ENCODE results near the gene IFNA13. TPM values are rescaled to one million over a fixed set of nuclear protein-coding genes. Genes with fewer than 3 reads are reported as not detected.
"Not testable (repeated sequence)": the region's sequence is repeated elsewhere in the genome, so short reads cannot be mapped to it uniquely, and the experiment has no call there.

Gene IFNA13
- total RNA-seq, 2 experiments from 2014 or later, result not detected

DNA sequence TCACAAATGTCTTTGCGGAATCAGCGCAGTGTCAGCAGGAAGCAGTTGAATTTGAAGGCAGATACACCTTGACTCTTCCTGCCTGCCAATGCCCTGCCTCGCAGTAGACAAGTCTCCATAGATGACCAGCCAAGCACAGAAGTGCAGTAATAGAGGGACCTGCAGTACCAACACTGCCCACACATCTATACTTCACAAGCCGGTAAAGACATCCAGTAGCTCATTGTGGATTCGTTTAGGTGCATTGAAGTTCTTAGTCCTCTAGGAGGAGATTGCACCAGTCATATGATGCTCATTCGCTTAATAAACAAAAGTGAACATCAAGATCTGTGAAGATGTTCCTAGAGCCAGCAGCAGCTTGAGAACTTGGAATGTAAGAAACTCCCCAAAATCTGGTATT, 24.4 kb upstream of the IFNA13 start:
- Mint-ChIP-seq H3K4me1 (peaks cover 5% of the 10 kb centered on the region), H3K36me3 (no peaks in the 10 kb centered on the region), H3K9me3 (ENCODE audit: low read depth) (no peaks in the 10 kb centered on the region), H3K27me3 (peaks cover 73% of the 10 kb centered on the region), H3K27ac (no peak overlapping the region), H3K4me3 (no peak overlapping the region)
- DNase-seq (no peak), ATAC-seq (peak; percentile 48)
- CTCF ChIA-PET, result interaction anchor here (0.8 to 1.2 kb wide), 3 partner anchors 28 to 239 kb away, joined by 3 read pairs; no protein-coding TSS in a partner anchor

- no peaks in the 10 kb centered on the region for H3K36me3 Mint-ChIP-seq
Measured at GRCh38 chr9:21385131-21385670, 17.3 kb upstream of the IFNA13 start, which contains the start of gene IFNA2. Gene IFNA2, minus strand, starts transcription at chr9:21385398. Its CDS starts 69 bp downstream, at chr9:21385329.

GRCh38 chr9:21383627-21384026, 15.8 kb upstream of the IFNA13 start:
- no peak for DNase-seq
- Mint-ChIP-seq H3K36me3 (no peaks in the 10 kb centered on the region), H3K27ac (no peak overlapping the region), H3K4me3 (no peak overlapping the region), H3K27me3 (peaks cover 49% of the 10 kb centered on the region), H3K9me3 (ENCODE audit: low read depth) (no peaks in the 10 kb centered on the region), H3K4me1 (peaks cover 22% of the 10 kb centered on the region)
- CTCF ChIA-PET, result no interaction called here
- no peak for ATAC-seq

More at GRCh38 chr9:21385131-21385670, 17.3 kb upstream of the IFNA13 start, which contains the start of gene IFNA2:
- Mint-ChIP-seq H3K4me3 (no peak within 1 kb of the TSS), H3K27me3 (peaks cover 48% of the 10 kb centered on the region), H3K27ac (no peak within 1 kb of the TSS), H3K9me3 (ENCODE audit: low read depth) (no peaks in the 10 kb centered on the region), H3K4me1 (peaks cover 22% of the 10 kb centered on the region)
- ATAC-seq (no peak), DNase-seq (no peak)
- CTCF ChIA-PET, result interaction anchor here (1.4 kb wide), 1 partner anchor 11 kb away, joined by 6 read pairs; no protein-coding TSS in a partner anchor

GRCh38 chr9:21381448-21382339, 13.8 kb upstream of the IFNA13 start:
- peaks cover 45% of the 10 kb centered on the region for H3K27me3 Mint-ChIP-seq
- ATAC-seq (peak; percentile 88), DNase-seq (no peak)
- no peaks in the 10 kb centered on the region for H3K36me3 Mint-ChIP-seq
- H3K9me3 Mint-ChIP-seq (ENCODE audit: low read depth), result no peaks in the 10 kb centered on the region
- H3K4me1 Mint-ChIP-seq, result peaks cover 22% of the 10 kb centered on the region
- H3K27ac Mint-ChIP-seq, result peak overlapping the region; percentile 11
- CTCF ChIA-PET, result interaction anchor here (4.9 kb wide), 1 partner anchor 14 kb away, joined by 16 read pairs; no protein-coding TSS in a partner anchor
- H3K4me3 Mint-ChIP-seq, result peak overlapping the region; percentile 45

DNA sequence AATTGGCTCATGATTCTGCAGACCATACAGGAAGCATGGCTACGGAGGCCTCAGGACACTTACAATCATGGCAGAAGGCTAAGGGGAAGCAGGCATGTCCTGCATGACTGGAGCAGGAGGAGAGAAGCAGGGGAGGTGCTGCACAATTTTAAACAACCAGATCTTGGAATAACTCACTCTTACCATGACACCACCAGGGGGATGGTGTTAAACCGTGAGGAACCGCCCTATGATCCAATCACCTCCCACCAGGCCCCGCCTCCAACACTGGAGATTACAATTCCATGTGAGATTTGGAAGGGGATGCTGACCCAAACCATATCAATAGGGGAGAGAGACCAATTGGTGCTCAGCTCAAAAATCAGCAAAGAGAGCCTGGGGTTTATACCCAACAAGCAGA, 3.6 kb upstream of the IFNA13 start:
- peaks cover 27% of the 10 kb centered on the region for H3K27me3 Mint-ChIP-seq
- H3K4me3 Mint-ChIP-seq; H3K27ac Mint-ChIP-seq; H3K36me3 Mint-ChIP-seq; H3K9me3 Mint-ChIP-seq (ENCODE audit: low read depth); DNase-seq; CTCF ChIA-PET; H3K4me1 Mint-ChIP-seq; ATAC-seq: not testable (repeated sequence)

DNA sequence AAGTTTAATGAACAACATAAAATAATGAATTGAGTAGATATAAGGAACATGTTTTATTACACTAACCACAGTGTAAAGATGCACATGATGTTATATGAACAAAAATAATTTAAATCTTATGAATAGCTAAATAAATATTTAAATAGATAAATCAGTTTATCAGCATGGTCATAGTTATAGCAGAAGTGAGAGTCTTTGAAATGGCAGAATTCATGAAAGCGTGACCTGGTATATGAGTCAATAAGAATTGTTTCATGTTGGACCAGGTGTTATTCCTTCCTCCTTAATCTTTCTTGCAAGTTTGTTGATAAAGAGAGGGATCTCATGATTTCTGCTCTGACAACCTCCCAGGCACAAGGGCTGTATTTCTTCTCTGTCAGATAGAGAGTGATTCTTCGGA, 688 bp downstream of the IFNA13 start:
- H3K27me3 Mint-ChIP-seq, result peaks cover 43% of the 10 kb centered on the region
- CTCF ChIA-PET; H3K4me1 Mint-ChIP-seq; H3K9me3 Mint-ChIP-seq (ENCODE audit: low read depth); DNase-seq; H3K4me3 Mint-ChIP-seq; ATAC-seq; H3K27ac Mint-ChIP-seq; H3K36me3 Mint-ChIP-seq: not testable (repeated sequence)

DNA sequence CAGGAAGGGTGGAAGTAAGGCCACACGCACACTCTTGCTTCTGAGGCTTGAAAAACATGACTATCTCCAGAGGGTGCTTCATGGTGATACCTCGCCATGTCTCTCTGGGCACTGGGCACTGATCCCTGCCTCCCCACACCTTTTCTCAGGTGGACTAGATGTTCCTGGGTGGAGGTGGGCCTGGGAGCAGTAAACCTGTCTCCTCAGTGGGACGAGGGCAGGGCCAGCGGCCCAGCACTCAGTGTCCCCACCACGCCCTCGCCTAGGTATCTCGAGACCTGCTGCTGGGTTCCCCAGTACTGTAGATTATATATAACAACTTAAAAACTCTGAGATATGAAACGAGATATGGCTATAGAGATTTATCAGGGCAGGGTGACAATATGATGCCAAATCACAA, 5.6 kb downstream of the IFNA13 start:
- Mint-ChIP-seq H3K4me1 (peaks cover 15% of the 10 kb centered on the region), H3K4me3 (no peak overlapping the region), H3K9me3 (ENCODE audit: low read depth) (no peaks in the 10 kb centered on the region), H3K27me3 (peaks cover 39% of the 10 kb centered on the region), H3K27ac (no peak overlapping the region), H3K36me3 (no peaks in the 10 kb centered on the region)
- CTCF ChIA-PET, result interaction anchor here (1.5 kb wide), 1 partner anchor 34 kb away, joined by 5 read pairs; no protein-coding TSS in a partner anchor
- DNase-seq, result no peak
- ATAC-seq, result no peak

DNA sequence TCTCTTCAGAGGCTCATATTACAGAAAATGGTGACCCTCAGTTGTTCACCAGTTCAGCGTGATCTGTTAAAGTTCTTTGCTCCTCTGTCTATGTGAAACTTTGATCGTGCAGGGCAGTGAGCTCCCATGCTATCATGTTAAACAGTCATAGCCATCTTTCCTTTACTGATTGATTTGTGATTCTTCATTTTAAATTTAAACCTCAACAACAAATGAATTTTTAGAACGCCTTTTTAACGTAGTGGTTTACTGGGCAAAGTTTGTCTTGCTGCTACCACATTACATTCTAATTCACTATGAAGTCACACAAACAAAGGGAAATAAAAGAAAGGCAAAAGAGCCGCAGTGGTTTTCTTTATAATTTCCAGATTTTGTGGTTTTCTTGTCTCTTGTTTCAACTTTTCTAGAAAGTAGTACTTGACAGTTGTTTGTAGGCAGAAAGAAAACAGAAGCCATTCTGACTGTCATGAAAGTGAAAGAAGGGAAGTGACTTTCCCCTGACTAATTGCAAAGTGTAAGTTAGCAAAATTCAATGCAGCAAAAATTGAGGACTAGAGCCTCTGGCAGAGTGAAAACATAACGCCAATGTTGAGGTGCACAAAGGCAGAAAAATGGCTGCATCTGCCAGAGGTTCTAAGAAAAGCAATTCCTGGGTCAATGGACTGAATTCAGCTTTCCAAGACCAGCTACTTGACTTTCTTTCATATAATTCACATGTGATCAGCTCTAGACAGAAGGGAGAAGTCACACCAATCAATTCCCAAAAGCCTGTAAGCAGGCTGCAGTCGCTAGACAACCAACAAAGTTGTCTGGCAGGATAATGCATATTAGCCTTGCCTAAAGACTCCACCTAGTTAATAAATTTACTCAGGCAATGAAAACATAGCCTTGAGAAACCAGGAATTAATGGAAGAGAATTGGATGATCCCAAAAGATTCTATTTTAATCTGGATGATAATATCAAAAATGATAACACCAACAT, 10.1 kb downstream of the IFNA13 start:
- Mint-ChIP-seq H3K9me3 (ENCODE audit: low read depth) (peaks cover 2% of the 10 kb centered on the region), H3K4me3 (peak overlapping the region; percentile 50), H3K27ac (peak overlapping the region; percentile 79), H3K27me3 (peaks cover 27% of the 10 kb centered on the region), H3K4me1 (peaks cover 18% of the 10 kb centered on the region), H3K36me3 (peaks cover 9% of the 10 kb centered on the region)
- ATAC-seq, result peak; percentile 88
- CTCF ChIA-PET, result interaction anchor here (0.9 to 1.5 kb wide), 5 partner anchors 17 to 77 kb away, joined by 3 to 7 read pairs (median 3); no protein-coding TSS in a partner anchor
- DNase-seq, result no peak

GRCh38 chr9:21350787-21351186, 17.1 kb downstream of the IFNA13 start, which contains the start of gene IFNA6:
Gene IFNA6, minus strand, starts transcription at chr9:21350887. Its CDS starts 0 bp downstream, at chr9:21350887.
- CTCF ChIA-PET, result no interaction called here
- DNase-seq (no peak), ATAC-seq (no peak)
- H3K4me3 Mint-ChIP-seq, result no peak within 1 kb of the TSS
- no peaks in the 10 kb centered on the region for H3K4me1 Mint-ChIP-seq
- H3K36me3 Mint-ChIP-seq, result peaks cover 9% of the 10 kb centered on the region
- H3K27me3 Mint-ChIP-seq, result peaks cover 48% of the 10 kb centered on the region
- H3K27ac Mint-ChIP-seq, result no peak within 1 kb of the TSS
- peaks cover 2% of the 10 kb centered on the region for H3K9me3 Mint-ChIP-seq (ENCODE audit: low read depth)

GRCh38 chr9:21348430-21348970, 19.4 kb downstream of the IFNA13 start:
- no peaks in the 10 kb centered on the region for H3K4me1 Mint-ChIP-seq
- peaks cover under 1% of the 10 kb centered on the region for H3K9me3 Mint-ChIP-seq (ENCODE audit: low read depth)
- H3K4me3 Mint-ChIP-seq, result no peak overlapping the region
- DNase-seq (no peak), ATAC-seq (no peak)
- H3K27ac Mint-ChIP-seq, result no peak overlapping the region
- peaks cover 51% of the 10 kb centered on the region for H3K27me3 Mint-ChIP-seq
- peaks cover under 1% of the 10 kb centered on the region for H3K36me3 Mint-ChIP-seq
- CTCF ChIA-PET, result no interaction called here

DNA sequence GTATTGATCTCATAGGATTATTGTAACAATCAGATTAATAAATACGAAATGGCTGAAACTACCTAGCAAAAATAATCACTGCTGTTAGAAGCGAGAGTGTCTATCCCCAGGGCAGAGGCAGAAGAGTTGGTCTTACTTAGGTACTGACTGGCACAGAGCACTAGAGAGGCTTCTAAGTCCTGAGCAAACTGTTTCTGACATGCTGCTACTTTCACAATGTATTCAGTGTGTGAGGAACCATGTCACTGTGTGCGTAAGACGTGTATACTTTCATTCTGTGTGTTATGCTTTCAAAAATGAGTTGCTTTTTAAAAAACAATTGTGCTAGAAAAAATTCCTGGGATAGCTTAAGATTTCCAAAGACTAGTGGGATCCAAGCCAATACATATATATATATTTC, 27.1 kb downstream of the IFNA13 start:
- Mint-ChIP-seq H3K27ac (no peak overlapping the region), H3K36me3 (no peaks in the 10 kb centered on the region), H3K27me3 (peaks cover 34% of the 10 kb centered on the region), H3K4me3 (no peak overlapping the region), H3K9me3 (ENCODE audit: low read depth) (peaks cover 2% of the 10 kb centered on the region), H3K4me1 (peaks cover 5% of the 10 kb centered on the region)
- ATAC-seq, result no peak
- CTCF ChIA-PET, result interaction anchor here (0.9 to 1.5 kb wide), 3 partner anchors 11 to 128 kb away, joined by 3 read pairs; no protein-coding TSS in a partner anchor
- no peak for DNase-seq

GRCh38 chr9:21336457-21336856, 31.4 kb downstream of the IFNA13 start:
- CTCF ChIA-PET, result interaction anchor here (2.0 kb wide), 1 partner anchor 59 kb away, joined by 6 read pairs; no protein-coding TSS in a partner anchor
- H3K4me3 Mint-ChIP-seq, result peak overlapping the region; percentile 96
- no peaks in the 10 kb centered on the region for H3K9me3 Mint-ChIP-seq (ENCODE audit: low read depth)
- H3K4me1 Mint-ChIP-seq, result peaks cover 35% of the 10 kb centered on the region
- DNase-seq, result no peak
- ATAC-seq, result no peak
- peak overlapping the region; percentile 2 for H3K27ac Mint-ChIP-seq
- H3K27me3 Mint-ChIP-seq, result peaks cover 4% of the 10 kb centered on the region
- peaks cover 19% of the 10 kb centered on the region for H3K36me3 Mint-ChIP-seq
